Stimulated activated effector memory CD8-positive, alpha-beta T cell treated with anti-CD3 and anti-CD28 coated beads, Interleukin-12 subunit alpha, Interleukin-12 subunit beta, amount 100 ng/mL, for 72 hours (primary cell): ENCODE data around the gene DOCK9.
"Not testable (repeated sequence)": the region's sequence is repeated elsewhere in the genome, so short reads cannot be mapped to it uniquely, and the experiment has no call there.

Source experiments
- ATAC-seq: fragments of 150-1000 bp; cut with Tn5 transposase; 2 replicates; pipeline ENCODE4 v1.10.0; 2021
- DNase-seq, 2 donors: peaks; one replicate each; pipeline ENCODE4 v3.0.0; 2021 to 2022; ENCODE audit warnings: low spot score in 2 of 2
- H3K27ac Mint-ChIP-seq: one replicate; pipeline ENCODE4 v1.8.0; 2022; ENCODE audit warnings: mild to moderate bottlenecking, mixed read lengths
- H3K36me3 Mint-ChIP-seq: one replicate; pipeline ENCODE4 v1.8.0; 2022; ENCODE audit warnings: mild to moderate bottlenecking, mixed read lengths
- H3K4me1 Mint-ChIP-seq: one replicate; pipeline ENCODE4 v1.8.0; 2022; ENCODE audit warnings: mixed read lengths
- H3K4me3 Mint-ChIP-seq: one replicate; pipeline ENCODE4 v1.8.0; 2022; ENCODE audit warnings: mild to moderate bottlenecking, mixed read lengths
- H3K9me3 Mint-ChIP-seq: one replicate; pipeline ENCODE4 v1.8.0; 2022; ENCODE audit warnings: mixed read lengths

Gene DOCK9

GRCh38 chr13:98909016-98909415, 68.8 kb downstream of the DOCK9 start:
- no peak overlapping the region for H3K4me3 Mint-ChIP-seq
- H3K36me3 Mint-ChIP-seq: no peaks in the 10 kb centered on the region
- H3K9me3 Mint-ChIP-seq: no peaks in the 10 kb centered on the region
- H3K4me1 Mint-ChIP-seq: peaks cover 22% of the 10 kb centered on the region
- DNase-seq (no peak), ATAC-seq (peak; percentile 83)
- H3K27ac Mint-ChIP-seq: peak overlapping the region; percentile 36

DNA sequence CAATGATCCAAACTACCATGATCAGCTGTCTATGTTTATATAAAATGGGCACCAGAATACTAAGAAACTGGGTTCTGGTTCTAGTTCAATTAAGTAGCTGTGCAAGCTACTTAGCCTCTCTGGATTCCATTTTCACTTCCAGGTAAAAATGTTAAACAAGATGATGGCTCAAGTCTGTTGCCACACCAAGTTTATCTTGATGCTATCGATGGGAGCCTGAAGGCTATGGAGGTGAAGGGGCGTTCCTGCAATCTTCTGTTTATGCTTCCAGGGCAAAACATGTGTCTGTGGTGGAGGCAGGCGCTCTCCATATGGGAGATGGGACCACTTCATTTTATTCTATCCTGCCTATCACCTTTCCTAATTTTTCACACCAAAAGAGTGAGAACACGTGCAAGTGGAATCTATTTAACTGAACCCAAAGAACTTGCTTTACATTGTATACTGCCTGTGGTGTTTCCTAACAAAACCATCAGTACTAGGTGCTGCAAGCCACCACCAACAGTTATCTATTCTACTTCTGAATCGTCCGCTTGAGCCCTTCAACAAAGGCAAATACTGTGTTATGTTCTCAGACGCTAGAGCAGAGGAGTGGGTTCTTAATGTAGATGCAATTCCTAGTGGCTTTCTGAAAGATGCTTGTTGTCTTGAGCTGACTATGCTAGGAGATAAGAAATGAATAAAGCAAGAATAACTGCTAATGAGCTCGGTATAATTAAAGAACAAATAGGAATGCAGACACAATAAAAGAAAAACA, 70.9 kb downstream of the DOCK9 start:
- ATAC-seq (no peak), DNase-seq (no peak)
- Mint-ChIP-seq H3K27ac (no peak overlapping the region), H3K36me3 (peaks cover 13% of the 10 kb centered on the region), H3K4me3 (no peak overlapping the region), H3K4me1 (peaks cover 22% of the 10 kb centered on the region), H3K9me3 (no peaks in the 10 kb centered on the region)

DNA sequence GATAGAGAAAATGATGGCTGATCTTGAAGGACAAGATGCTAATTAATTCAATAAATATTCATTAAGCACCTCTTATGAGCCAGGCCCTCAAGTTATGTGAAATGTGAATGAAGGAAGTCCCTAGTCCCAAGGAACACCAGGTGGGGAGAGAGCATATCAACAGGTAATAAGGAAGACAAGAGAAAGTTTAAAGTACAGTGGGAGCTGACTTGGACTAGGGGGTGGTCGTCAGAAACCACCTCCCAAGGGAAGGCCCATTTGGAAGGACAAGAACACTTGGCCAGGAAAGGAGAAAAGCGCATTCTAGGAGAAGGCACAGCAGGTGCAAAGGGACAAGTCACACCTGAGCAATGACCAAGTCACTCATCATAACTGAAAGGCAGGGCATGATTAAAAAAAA, 72.7 kb downstream of the DOCK9 start:
- H3K9me3 Mint-ChIP-seq: no peaks in the 10 kb centered on the region
- ATAC-seq (no peak), DNase-seq (no peak)
- H3K4me3 Mint-ChIP-seq: no peak overlapping the region
- H3K36me3 Mint-ChIP-seq: peaks cover 30% of the 10 kb centered on the region
- no peak overlapping the region for H3K27ac Mint-ChIP-seq
- H3K4me1 Mint-ChIP-seq: peaks cover 11% of the 10 kb centered on the region

DNA sequence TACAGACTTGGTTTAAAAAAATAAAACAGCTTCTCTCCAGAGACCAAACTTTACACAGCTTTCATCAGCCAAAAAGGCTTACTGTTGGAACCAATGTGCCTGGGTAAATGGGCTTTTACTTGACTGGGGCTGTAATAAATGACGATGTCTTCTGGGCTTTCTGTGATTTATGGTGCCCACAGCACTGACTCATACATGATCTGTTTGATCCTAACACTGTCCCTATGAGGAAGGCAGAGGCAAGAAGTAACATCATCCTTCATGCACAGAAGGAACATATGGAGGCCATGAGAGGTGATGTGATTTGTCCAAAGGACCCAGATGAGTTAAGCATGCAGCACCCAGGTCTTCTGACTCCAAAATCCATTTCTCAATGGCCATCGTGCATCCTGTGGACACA, 77.4 kb downstream of the DOCK9 start:
- Mint-ChIP-seq H3K9me3 (no peaks in the 10 kb centered on the region), H3K4me1 (peaks cover 6% of the 10 kb centered on the region), H3K36me3 (peaks cover 56% of the 10 kb centered on the region), H3K27ac (peak overlapping the region; percentile 46), H3K4me3 (no peak overlapping the region)
- ATAC-seq (no peak), DNase-seq (no peak)

DNA sequence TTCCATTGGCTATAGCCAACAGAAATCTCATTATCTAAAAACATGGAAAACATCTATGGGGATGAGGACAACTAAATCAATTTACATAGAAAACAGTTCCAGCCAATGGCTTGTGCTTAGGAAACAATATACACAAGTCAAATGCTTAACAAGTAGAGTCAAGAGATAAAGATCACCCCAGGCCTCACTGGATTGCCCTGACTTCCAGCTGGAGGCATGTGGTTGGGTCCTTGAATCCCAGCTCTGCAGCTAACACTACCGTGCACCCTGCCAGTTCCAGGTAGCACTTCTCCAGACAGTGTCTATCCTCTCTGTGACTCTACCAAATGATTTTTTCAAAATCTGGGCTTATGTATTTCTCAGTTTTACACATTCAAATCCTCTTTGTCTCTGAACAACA, 80.2 kb downstream of the DOCK9 start:
- no peak overlapping the region for H3K4me3 Mint-ChIP-seq
- DNase-seq (no peak), ATAC-seq (no peak)
- H3K9me3 Mint-ChIP-seq: no peaks in the 10 kb centered on the region
- peaks cover 61% of the 10 kb centered on the region for H3K36me3 Mint-ChIP-seq
- peak overlapping the region; percentile 11 for H3K27ac Mint-ChIP-seq
- H3K4me1 Mint-ChIP-seq: no peaks in the 10 kb centered on the region

DNA sequence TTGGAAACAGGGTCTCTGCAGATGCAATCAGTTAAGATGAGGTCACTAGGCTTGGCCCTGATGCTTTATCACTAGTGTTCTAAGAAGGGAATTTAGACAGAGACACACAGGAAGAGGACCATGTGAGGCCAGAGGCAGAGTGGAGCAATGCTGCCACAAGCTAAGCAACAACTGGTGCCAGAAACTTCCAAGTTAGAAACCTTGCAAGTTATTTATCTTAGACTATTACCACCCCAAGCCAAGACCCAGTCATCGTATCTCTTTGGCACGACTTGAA, 81.1 kb downstream of the DOCK9 start:
- Mint-ChIP-seq H3K4me1 (no peaks in the 10 kb centered on the region), H3K36me3 (peaks cover 57% of the 10 kb centered on the region), H3K9me3 (no peaks in the 10 kb centered on the region), H3K27ac (peak overlapping the region; percentile 11), H3K4me3 (no peak overlapping the region)
- no peak for DNase-seq
- no peak for ATAC-seq

GRCh38 chr13:98896083-98896867, 81.6 kb downstream of the DOCK9 start:
- ATAC-seq (no peak), DNase-seq (no peak)
- H3K4me1 Mint-ChIP-seq: no peaks in the 10 kb centered on the region
- peaks cover 52% of the 10 kb centered on the region for H3K36me3 Mint-ChIP-seq
- no peaks in the 10 kb centered on the region for H3K9me3 Mint-ChIP-seq
- H3K27ac Mint-ChIP-seq: no peak overlapping the region
- no peak overlapping the region for H3K4me3 Mint-ChIP-seq

DNA sequence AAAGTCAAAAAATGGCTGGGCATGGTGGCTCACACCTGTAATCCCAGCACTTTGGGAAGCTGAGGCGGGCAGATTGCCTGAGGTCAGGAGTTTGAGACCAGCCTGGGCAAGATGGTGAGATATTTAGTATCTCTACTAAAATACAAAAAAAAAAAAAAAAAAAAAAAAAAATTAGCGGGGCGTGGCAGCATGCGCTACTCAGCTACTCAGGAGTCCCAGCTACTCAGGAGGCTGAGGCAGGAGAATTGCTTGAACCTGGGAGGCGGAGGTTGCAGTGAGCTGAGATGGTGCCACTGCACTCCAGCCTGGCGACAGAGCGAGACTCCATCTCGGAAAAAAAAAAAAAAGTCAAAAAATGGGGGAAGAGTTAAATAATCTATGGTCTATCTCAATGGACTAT, 83.0 kb downstream of the DOCK9 start:
- H3K4me3 Mint-ChIP-seq, ATAC-seq, H3K9me3 Mint-ChIP-seq, H3K27ac Mint-ChIP-seq, DNase-seq: not testable (repeated sequence)
- Mint-ChIP-seq H3K36me3 (peaks cover 38% of the 10 kb centered on the region), H3K4me1 (peaks cover 12% of the 10 kb centered on the region)

DNA sequence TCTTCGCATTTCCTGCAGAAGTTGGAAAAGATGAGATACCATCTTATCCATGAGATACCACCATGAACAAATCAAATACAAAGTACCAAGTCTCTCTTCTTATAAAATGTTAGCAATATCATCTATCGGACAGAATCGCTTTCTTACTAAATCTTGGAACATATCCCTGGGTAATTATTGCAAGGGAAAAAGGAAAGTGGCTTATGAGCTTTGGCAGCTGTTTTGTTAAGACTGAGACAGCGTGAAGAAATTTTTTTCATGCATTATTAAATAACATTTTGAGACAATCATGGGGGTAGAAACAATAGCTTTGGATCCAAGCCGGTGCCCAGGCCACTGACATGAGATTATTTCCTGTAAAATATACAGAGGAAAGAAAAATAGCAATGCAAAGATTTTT, 84.5 kb downstream of the DOCK9 start:
- peaks cover 18% of the 10 kb centered on the region for H3K4me1 Mint-ChIP-seq
- ATAC-seq (no peak), DNase-seq (no peak)
- no peaks in the 10 kb centered on the region for H3K9me3 Mint-ChIP-seq
- peaks cover 41% of the 10 kb centered on the region for H3K36me3 Mint-ChIP-seq
- H3K4me3 Mint-ChIP-seq: no peak overlapping the region
- no peak overlapping the region for H3K27ac Mint-ChIP-seq

GRCh38 chr13:98892821-98893220, 85.0 kb downstream of the DOCK9 start:
- Mint-ChIP-seq H3K9me3 (no peaks in the 10 kb centered on the region), H3K4me3 (no peak overlapping the region), H3K36me3 (peaks cover 46% of the 10 kb centered on the region), H3K4me1 (peaks cover 18% of the 10 kb centered on the region), H3K27ac (no peak overlapping the region)
- no peak for DNase-seq
- no peak for ATAC-seq

- Mint-ChIP-seq H3K4me1 (peaks cover 18% of the 10 kb centered on the region), H3K9me3 (no peaks in the 10 kb centered on the region), H3K4me3 (no peak overlapping the region), H3K36me3 (peaks cover 51% of the 10 kb centered on the region), H3K27ac (no peak overlapping the region)
- DNase-seq: no peak
- ATAC-seq: no peak
Observed at GRCh38 chr13:98892077-98892476, 85.8 kb downstream of the DOCK9 start.

- no peak overlapping the region for H3K27ac Mint-ChIP-seq
- no peaks in the 10 kb centered on the region for H3K9me3 Mint-ChIP-seq
- peaks cover 18% of the 10 kb centered on the region for H3K4me1 Mint-ChIP-seq
- H3K36me3 Mint-ChIP-seq: peaks cover 52% of the 10 kb centered on the region
- no peak overlapping the region for H3K4me3 Mint-ChIP-seq
- no peak for DNase-seq
- ATAC-seq: no peak
Observed at GRCh38 chr13:98890925-98891324, 86.9 kb downstream of the DOCK9 start.

DNA sequence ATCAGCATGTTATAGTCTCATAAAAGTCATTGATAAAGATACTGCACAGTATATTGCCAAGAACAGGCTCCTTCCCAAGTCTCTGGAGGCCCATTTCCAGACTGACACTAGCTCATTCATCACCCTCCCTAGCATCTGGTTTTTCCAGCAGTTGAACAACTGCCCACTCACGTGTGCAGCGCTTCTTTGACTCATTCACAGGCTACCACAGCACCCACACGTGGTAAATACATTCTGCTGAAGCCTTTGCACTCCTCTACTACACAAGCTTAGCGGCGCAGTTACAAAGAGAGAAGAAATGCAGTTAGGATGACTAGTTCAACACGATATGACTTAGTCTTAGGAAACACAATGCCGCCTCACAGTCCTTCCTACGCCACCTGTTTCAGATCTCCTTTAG, 87.7 kb downstream of the DOCK9 start:
- ATAC-seq (peak; percentile 96), DNase-seq (no peak)
- Mint-ChIP-seq H3K36me3 (peaks cover 55% of the 10 kb centered on the region), H3K9me3 (no peaks in the 10 kb centered on the region), H3K27ac (no peak overlapping the region), H3K4me1 (peaks cover 18% of the 10 kb centered on the region), H3K4me3 (no peak overlapping the region)

- ATAC-seq (peak; percentile 86), DNase-seq (no peak)
- H3K4me3 Mint-ChIP-seq: no peak overlapping the region
- H3K27ac Mint-ChIP-seq: no peak overlapping the region
- H3K4me1 Mint-ChIP-seq: peaks cover 18% of the 10 kb centered on the region
- peaks cover 55% of the 10 kb centered on the region for H3K36me3 Mint-ChIP-seq
- no peaks in the 10 kb centered on the region for H3K9me3 Mint-ChIP-seq
Observed at GRCh38 chr13:98889419-98890085, 88.3 kb downstream of the DOCK9 start.

GRCh38 chr13:98888890-98889279, 89.0 kb downstream of the DOCK9 start:
- peaks cover 18% of the 10 kb centered on the region for H3K4me1 Mint-ChIP-seq
- H3K9me3 Mint-ChIP-seq: no peaks in the 10 kb centered on the region
- no peak overlapping the region for H3K27ac Mint-ChIP-seq
- peaks cover 62% of the 10 kb centered on the region for H3K36me3 Mint-ChIP-seq
- no peak for DNase-seq
- ATAC-seq: no peak
- no peak overlapping the region for H3K4me3 Mint-ChIP-seq
